Hematopoietic multipotent progenitor cell (in vitro differentiated cells): ENCODE data around the gene CD200R1. TPM values are rescaled to one million over a fixed set of nuclear protein-coding genes. Genes with fewer than 3 reads are reported as not detected.

Experiments used
- DNase-seq, 3 donors: peaks; one replicate each; pipeline ENCODE4 v3.0.0-alpha.2; 2011 to 2015; ENCODE audit warnings: low read depth in 2 of 3, low spot score in 2 of 3
- total RNA-seq: library from RNA; depleted of rRNA; stranded (reverse); fragments of >200 nt; gene quantifications from one replicate; pipeline ENCODE4 v1.2.3, GENCODE V29; 2012

The CD200R1 gene
- total RNA-seq, 1 donor: 0.54 TPM

DNA sequence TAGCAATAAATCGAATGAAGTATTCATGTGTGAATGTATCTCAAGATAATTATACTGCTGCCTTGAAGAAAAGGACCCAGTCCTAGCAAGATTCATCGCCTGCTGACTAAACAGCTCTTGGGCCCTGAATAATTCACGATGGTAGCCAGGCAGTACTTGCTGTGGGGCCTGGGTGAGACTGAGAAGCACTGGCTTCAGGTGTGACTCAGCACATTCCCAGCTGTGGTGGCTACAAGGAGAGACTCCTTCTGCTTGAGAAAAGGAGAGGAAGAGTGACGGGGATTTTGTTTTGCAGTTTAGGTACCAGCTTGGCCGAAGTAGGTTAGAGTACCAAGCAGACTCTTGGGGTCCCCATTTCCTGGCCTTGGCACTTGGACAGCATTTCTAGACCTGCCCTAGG lies 80.6 kb downstream of the CD200R1 start:
- DNase-seq: no peak

DNA sequence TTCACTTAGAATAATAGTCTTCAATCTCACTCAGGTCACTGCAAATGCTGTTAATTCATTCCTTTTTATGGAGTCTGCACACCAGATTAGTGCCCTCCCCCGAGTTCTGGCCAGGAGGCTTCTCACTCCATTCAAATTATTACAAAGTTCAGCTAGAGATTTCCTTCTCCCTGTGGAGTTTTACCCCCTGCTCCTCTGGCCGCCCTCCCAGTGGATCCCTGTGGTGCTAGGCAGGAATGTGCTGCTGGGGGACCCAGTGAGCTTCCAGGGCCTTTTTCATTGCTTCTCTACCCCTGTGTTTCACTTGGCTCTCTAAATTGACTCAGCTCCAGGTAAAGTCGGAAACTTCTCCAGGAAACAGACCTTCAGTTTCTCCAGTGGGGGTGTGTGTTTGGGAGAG lies 85.5 kb downstream of the CD200R1 start:
- no peak for DNase-seq

DNA sequence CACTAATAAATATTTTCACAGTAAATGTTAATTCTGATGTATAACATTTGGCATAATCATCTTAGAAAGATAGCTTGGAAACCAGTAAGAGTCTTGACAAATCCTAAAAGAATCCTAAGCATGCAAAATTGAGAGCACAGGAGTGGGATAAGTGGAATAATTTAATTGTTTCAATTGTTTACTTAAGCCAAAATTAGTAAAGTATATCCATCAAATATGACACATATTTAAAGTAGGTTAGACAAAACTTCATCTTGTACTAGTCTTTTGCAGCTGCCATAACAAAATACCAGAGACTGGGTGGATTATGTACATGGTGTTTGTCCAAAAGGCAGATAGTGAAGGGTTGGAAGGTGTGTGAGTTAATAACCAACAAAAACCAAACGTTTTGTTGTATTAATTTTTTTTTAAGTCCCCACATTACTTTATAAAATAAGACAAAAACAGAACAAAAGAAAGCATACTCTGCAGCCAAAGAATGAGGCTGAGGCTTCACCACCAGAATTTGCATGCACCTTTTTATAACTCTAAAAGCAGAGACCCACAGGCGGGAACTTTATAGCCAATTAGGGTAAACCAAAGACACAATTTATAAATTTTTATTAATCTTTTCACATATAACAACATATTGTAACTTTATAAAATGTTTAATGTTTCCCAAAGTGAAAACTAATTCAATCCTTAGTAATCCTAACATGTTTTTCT lies 86.4 kb downstream of the CD200R1 start:
- no peak for DNase-seq

DNA sequence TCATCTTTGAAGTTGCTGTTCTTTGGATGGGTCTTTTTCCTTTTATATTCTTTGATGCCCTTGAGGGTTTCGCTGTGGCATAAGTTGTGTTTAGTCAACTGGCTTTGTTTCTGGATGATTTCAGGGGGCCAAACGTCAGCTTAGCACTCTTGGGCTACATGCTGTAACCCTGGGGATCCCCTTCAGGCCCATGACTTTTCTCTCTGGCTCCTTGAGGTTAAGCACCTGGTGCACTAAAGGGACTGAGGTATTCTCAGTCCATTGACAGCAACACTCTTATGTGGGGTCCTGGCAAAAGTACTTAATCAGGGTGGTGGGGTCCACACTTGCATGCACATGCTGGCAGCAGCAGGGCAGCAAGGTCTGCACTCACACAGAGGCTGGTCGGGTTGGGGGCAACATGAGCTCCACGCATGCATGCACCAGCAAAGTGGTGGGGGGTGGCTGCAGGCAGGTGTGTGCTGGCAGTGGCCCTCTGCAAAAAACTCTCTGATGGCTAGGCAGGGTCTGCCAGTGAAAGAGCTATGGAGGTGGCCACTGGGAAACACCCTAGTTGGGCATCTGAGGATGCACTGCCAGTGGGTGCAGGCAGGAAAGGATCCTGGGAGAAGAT lies 90.1 kb downstream of the CD200R1 start:
- DNase-seq: no peak

DNA sequence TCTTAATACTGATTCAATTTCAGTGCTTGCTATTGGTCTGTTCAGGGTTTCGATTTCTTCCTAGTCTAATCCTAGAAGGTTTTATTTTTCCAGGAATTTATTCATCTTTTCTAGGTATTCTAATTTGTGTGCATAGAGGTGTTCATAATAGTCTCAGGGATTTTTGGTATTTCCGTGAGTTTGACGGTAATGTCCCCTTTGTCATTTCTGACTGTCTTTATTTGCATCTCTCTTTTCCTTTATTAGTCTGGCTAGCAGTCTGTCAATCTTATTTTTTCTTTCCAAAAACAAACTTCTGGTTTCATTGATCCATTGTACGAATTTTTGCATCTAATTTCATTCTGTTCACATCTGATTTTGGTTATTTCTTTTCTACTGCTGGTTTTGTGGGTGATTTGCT lies 93.0 kb downstream of the CD200R1 start:
- DNase-seq: no peak

DNA sequence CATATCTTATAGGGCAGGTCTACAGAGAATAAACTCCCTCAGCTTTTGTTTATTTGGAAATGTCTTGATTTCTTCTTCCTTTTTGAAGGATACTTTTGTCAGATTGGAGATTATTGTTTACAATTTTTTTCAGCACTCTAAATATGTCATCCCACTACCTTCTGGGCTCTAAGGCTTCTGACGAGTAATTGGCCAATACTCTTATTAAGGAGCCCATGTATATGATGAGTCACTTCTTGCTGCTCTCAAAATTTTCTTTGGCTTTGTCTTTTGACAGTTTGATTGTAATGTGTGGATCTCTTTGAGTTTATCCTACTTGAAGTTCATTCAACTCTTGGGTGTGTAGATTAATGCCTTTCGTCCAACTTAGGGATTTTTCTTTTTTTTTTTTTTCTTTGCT lies 99.3 kb downstream of the CD200R1 start:
- DNase-seq: no peak

DNA sequence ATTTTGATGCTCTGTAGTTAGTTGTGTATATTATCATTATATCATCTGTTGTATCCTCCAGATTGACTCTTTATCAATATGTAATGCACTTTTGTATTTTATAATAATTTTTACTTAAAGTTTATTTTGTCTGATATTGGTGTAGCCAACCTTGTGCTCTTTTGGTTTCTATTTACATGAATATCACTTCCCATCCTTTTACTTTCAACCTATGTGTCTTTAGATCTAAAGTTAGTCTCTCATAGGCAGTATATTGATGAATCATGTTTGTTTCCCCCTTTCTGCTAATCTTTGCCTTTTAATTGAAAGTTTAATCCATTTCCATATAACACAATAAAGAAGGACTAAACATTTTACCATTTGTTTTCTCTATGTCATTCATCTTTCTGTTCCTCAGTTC lies 100.2 kb downstream of the CD200R1 start:
- DNase-seq: no peak

DNA sequence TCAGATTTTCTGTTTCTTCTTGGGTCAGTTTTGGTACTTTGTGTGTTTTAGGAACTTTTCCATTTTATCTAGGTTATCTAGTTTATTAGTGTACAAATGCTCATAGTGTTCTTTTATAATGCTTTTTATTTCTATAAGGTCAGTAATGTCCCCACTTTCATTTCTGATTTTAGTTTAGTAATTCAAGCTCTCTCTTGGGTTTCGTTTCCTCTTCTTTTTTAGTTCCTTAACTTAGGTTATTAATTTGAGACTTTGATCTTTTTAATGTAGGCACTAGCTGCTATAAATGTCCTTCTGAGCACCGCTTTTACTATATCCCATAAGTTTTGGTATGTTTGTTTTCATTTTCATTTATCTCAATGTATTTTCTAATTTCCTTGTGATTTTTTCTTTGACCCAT lies 101.3 kb downstream of the CD200R1 start:
- no peak for DNase-seq

DNA sequence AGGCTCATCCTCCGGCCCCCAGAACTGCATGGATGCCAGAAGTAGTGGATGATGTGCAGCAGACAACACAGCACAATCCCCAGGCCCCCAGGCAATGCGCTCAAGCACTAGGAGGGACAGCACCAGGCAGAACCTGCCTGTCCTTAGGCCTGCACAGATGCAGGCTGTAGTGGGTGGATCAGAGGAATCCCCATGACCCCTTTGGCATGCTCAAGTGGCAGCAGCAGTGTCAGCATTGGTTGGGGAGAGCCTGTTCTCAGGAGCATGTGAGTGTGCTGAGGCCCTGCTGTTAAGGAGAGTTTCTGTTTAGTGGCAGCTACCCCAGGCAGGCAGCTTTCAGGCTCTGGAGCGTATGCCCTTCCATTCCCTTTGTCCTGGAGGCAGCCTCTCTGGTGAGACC lies 103.2 kb downstream of the CD200R1 start:
- no peak for DNase-seq

Other genes starting within 250 kb of the CD200R1 start
- not detected for gene CD200R1L, start 128.2 kb downstream of the CD200R1 start, total RNA-seq
- 39.9 TPM for gene GTPBP8, start 15.9 kb upstream of the CD200R1 start, total RNA-seq
- under 0.01 TPM for gene BOC, start 236.5 kb upstream of the CD200R1 start, total RNA-seq